ENCODE results near the gene SLC16A4.
"Not testable (repeated sequence)": the region's sequence is repeated elsewhere in the genome, so short reads cannot be mapped to it uniquely, and the experiment has no call there.

SLC16A4 gene

GRCh38 chr1:110408488-110408887, 17.7 kb upstream of the SLC16A4 start:
- DNase-seq = no peak

- peak; percentile 95 for DNase-seq
These were observed 16.7 kb upstream of the SLC16A4 start, which contains the start of gene LAMTOR5 for GRCh38 chr1:110407260-110408210. Gene LAMTOR5, minus strand, starts transcription at chr1:110407694. Its CDS starts 74 bp downstream, at chr1:110407620.

GRCh38 chr1:110406407-110406806, 15.6 kb upstream of the SLC16A4 start:
- not testable (repeated sequence) for DNase-seq

GRCh38 chr1:110404401-110404800, 13.6 kb upstream of the SLC16A4 start:
- DNase-seq = no peak

- no peak for DNase-seq
These were observed 13.0 kb upstream of the SLC16A4 start for GRCh38 chr1:110403805-110404204.

GRCh38 chr1:110396259-110396958, 5.6 kb upstream of the SLC16A4 start:
- not testable (repeated sequence) for DNase-seq

- DNase-seq = no peak
These were observed 3.6 kb upstream of the SLC16A4 start for GRCh38 chr1:110394493-110394820.

DNA sequence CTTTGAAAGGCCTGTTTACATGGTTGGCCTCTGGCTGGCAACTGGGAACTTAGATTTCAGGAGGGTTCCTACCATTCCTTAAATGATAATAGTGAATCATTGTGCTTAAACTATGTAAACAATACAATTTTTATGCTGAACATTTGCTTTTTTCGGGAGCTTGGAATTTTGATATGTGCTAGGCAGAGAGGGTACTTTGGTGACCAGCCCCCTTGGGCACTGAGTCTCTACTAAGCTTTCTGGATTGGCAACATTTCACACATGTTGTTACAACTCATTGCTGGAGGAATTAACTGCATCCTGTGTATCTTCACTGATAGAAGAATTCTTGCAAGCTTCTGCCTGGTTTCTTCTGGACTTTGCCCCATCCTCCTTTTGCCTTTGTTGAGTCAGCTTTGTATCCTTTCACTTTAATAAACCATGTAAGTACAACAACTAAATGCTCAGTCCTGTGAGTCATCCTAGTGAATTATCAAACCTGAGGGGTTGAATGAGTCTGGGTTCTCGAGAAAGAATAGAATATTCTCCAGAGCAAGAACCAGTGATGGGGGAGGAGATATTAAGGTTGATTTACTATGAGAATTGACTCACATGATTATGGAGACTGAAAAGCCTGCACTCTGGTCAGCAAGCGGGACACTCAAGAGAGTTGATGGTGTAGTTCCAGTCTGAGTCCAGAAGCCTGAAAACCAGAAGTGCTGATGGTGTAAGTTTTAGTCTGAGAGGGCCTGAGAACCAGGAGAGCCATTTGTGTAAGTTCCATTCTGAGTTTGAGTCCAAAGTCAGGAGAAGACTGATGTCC, 3.1 kb upstream of the SLC16A4 start:
- DNase-seq = peak; percentile 77

DNA sequence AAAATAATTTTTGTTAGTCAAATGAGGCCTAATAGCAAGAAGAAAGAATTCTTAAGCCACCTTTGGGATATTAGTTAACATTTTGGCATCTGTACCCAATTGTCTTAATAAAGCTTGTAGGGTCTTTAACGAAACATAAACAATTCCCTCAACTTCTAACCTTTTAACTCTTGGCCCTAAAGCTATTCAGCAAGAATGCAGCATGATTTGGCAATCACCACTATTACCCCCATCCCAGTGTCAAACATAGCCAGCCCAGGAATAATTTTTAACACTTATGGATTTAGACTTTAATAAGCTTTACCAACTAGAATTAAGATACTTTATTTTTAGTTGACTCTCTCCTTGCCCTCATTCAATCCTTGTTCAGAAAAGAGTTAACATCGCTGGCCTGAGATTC, 2.5 kb upstream of the SLC16A4 start:
- no peak for DNase-seq

GRCh38 chr1:110390096-110390495, 730 bp downstream of the SLC16A4 start:
- DNase-seq = peak; percentile 77

- no peak for DNase-seq
These were observed 3.6 kb downstream of the SLC16A4 start for GRCh38 chr1:110387048-110387754.

GRCh38 chr1:110385369-110385768, 5.5 kb downstream of the SLC16A4 start:
- DNase-seq = no peak

DNA sequence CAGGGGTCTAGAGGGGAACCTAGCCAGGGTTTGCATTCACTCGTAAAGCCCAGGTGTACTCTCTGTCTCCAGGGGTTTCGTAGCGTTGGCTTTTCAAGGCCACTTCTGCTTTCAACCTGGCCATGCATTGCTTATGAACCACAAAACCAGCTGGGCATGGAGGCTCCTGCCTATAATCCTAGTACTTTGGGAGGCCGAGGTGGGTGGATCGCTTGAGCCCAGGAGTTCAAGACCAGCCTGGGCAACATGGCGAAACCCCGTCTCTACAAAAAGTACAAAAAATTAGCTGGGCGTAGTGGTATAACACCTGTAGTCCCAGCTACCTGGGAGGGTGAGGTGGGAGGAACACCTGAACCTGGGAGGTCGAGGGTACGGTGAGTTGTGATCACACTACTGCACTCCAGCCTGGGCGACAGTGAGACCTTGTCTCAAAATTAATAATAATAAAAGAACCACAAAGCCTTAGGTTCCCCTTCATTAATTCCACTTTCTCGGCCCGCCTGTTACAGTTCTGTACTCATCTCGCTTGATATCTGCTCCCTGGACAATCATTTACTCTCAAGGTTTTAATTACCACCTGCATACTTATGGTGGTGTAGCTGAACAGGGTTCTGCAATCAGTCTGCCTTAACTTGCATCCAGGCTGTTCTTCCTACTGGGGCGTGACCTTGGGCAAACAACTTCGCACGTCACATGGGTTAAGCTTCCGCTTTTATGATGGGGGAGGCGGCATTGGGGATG, 6.1 kb downstream of the SLC16A4 start:
- DNase-seq = no peak

DNA sequence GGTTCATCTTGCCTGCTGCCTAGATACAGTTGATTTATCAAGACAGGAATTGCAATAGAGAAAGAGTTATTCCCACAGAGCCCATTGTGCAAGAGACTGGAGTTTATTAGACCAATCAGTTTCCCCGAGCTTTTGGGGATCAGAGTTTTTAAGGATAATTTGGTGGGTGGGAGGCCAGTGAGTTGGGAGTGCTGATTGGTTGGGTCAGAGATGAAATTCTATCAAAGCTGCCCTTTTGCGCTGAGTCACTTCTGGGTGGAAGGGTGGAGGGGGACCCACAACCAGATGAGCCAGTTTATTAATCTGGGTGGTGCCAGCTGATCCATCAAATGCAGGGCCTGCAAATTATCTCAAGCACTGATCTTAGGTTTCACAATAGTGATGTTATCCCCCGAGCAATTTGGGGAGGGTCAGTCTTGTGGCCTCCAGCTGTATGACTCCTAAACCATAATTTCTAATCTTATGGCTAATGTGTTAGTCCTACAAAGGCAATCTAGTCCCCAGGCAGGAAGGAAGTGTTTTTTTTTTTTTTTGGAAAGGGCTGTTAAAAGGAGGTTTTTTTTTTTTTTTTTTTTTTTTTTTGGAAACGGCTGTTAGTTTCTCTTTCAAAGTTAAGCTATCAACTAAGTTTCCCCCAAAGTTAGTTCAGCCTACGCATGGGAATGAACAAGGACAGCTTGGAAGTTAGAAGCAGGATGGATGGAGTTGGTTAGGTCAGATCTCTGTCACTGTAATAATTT, 7.4 kb downstream of the SLC16A4 start:
- no peak for DNase-seq

DNA sequence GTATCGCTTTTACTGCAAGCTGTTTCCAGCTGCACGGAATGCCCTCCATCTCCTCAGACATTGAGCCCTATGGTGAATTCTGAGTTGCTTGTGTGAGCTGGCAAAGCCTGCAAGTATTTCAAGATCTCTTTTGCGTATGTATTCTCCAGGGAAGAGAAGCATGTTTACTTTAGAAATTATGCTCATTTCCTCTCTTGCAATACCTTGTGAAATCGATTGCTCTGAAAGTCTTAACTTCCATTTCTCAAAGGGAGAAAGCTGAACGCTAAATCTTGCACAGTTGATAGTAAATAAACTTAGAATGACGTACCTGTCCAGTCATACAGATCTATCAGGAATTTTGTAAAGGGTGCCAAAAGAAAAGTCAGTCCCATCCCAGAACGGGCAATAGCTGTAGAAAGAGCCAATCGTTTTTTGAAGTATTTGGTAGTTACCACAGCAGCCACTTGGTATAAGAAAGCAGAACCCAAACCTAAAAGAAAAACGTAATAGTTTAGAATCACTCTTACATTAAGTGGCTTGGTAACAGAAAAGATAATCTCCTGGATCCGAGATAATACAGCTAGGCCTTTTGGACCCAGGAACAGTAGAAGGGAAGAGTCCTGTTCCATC, 10.0 kb downstream of the SLC16A4 start:
- DNase-seq = peak; percentile 37

DNA sequence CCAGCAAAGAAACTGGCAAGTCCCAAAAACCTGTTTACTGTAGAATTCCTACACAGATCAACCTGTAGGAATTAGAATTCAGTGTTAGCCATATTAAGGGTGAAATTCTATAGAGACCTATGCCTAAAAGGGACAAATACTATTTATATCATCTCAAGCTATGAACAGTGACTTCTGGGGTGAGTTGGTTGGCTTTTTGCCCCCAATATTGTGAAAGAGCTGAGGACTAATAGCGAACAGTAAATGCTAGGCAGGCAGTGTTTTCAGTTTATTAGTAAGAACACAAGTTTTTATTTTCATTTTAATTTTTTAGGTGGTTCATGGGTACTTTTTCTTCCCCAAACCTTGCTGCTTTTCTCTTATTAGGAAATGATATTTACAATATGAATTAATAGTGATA, 15.3 kb downstream of the SLC16A4 start:
- DNase-seq = no peak

- peak; percentile 60 for DNase-seq
These were observed 20.0 kb downstream of the SLC16A4 start for GRCh38 chr1:110370827-110371226.

- DNase-seq = no peak
These were observed 26.6 kb downstream of the SLC16A4 start for GRCh38 chr1:110364221-110364620.

DNA sequence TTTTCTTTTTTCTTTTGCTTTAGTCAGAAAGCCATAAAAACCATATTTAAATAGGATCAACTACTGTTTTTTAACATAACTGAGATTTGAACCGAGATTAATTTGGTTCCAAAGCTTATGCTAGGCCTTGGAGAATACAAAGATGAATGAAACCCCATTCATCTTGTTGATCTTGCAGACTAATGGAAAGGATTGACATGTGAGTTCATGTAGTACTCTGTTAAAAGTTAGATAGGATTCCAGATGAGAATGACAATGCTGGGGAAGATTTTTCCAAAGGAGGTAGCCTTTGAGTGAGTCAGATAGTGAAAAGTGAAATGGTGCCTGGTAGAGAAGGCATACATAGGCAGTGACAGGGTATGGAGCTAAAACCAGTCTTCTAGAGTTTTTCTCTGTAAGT, 29.0 kb downstream of the SLC16A4 start:
- DNase-seq = no peak

GRCh38 chr1:110360431-110360830, 30.4 kb downstream of the SLC16A4 start:
- no peak for DNase-seq

Data from fibroblast of skin of back (primary cell).